Cardiac muscle cell (in vitro differentiated cells and primary cell): ENCODE results near the gene FAM83B. TPM values are rescaled to one million over a fixed set of nuclear protein-coding genes. Genes with fewer than 3 reads are reported as not detected.

Experiments
- DNase-seq, 2 donors: peaks; one replicate each; pipeline versions ENCODE4 v3.0.0 to v3.0.0-alpha.2; 2010 to 2017; ENCODE audit warnings: low read depth in 1 of 2, low spot score in 1 of 2
- H3K27ac ChIP-seq: fragments of 200-600 bp; sonication (generic); 2 replicates; pipeline ENCODE4 v1.5.1; 2016
- H3K27me3 ChIP-seq: fragments of 200-600 bp; sonication (generic); 2 replicates; pipeline ENCODE4 v1.6.0; 2016; ENCODE audit warnings: control low read depth
- H3K36me3 ChIP-seq: fragments of 200-600 bp; sonication (generic); 2 replicates; pipeline ENCODE4 v1.5.1; 2016; ENCODE audit warnings: control low read depth
- H3K4me1 ChIP-seq: fragments of 200-600 bp; sonication (generic); 2 replicates; pipeline ENCODE4 v1.8.1; 2017; ENCODE audit warnings: low read depth, mild to moderate bottlenecking, mixed run types
- H3K4me3 ChIP-seq: fragments of 200-600 bp; sonication (generic); 2 replicates; pipeline ENCODE4 v1.5.1; 2016; ENCODE audit warnings: mild to moderate bottlenecking
- H3K9me3 ChIP-seq: fragments of 200-600 bp; sonication (generic); 2 replicates; pipeline ENCODE4 v1.5.1; 2017; ENCODE audit warnings: low read depth, mild to moderate bottlenecking, control low read depth
- CTCF ChIP-seq: IDR thresholded peaks from 2 replicates; pipeline ENCODE4 v1.5.1; 2012; ENCODE audit warnings: low read depth, mild to moderate bottlenecking, low read length
- polyA plus RNA-seq: library from polyadenylated mRNA; unstranded; fragments of >200 nt; fragmentation: Nextera tagmentation; extraction: Ambion mirVana; gene quantifications from 2 replicates; pipeline ENCODE4 v1.2.1, GENCODE V29; 2016
- total RNA-seq: library from RNA; depleted of rRNA; stranded (reverse); fragments of >200 nt; gene quantifications from 2 replicates; pipeline ENCODE4 v1.2.3, GENCODE V29; 2016

FAM83B gene
- total and polyA plus RNA-seq, 2 experiments from 2014 or later: 0.06 TPM; not detected in 1

- H3K4me3 ChIP-seq: no peak overlapping the region
- no peaks in the 10 kb centered on the region for H3K27me3 ChIP-seq
- TF ChIP-seq CTCF: no peak
- no peaks in the 10 kb centered on the region for H3K9me3 ChIP-seq
- no peaks in the 10 kb centered on the region for H3K4me1 ChIP-seq
- H3K27ac ChIP-seq: no peak overlapping the region
- H3K36me3 ChIP-seq: no peaks in the 10 kb centered on the region
- peak in 1 of 2 donors; percentile 15 for DNase-seq
Observed at GRCh38 chr6:54910431-54910884, 63.9 kb downstream of the FAM83B start.

- H3K4me3 ChIP-seq: no peak overlapping the region
- H3K27me3 ChIP-seq: no peaks in the 10 kb centered on the region
- no peaks in the 10 kb centered on the region for H3K36me3 ChIP-seq
- H3K9me3 ChIP-seq: no peaks in the 10 kb centered on the region
- no peak for DNase-seq
- H3K27ac ChIP-seq: no peak overlapping the region
- TF ChIP-seq CTCF: no peak
- no peaks in the 10 kb centered on the region for H3K4me1 ChIP-seq
Observed at GRCh38 chr6:54910921-54911320, 64.3 kb downstream of the FAM83B start.

- Histone ChIP-seq H3K9me3 (no peaks in the 10 kb centered on the region), H3K4me3 (no peak overlapping the region), H3K36me3 (no peaks in the 10 kb centered on the region), H3K4me1 (no peaks in the 10 kb centered on the region), H3K27ac (no peak overlapping the region), H3K27me3 (no peaks in the 10 kb centered on the region)
- DNase-seq: no peak
- TF ChIP-seq CTCF: no peak
Observed at GRCh38 chr6:54913211-54913610, 66.6 kb downstream of the FAM83B start.

GRCh38 chr6:54916858-54917257 is 70.3 kb downstream of the FAM83B start:
- Histone ChIP-seq H3K36me3 (no peaks in the 10 kb centered on the region), H3K4me3 (no peak overlapping the region), H3K27ac (no peak overlapping the region), H3K27me3 (no peaks in the 10 kb centered on the region), H3K9me3 (no peaks in the 10 kb centered on the region), H3K4me1 (no peaks in the 10 kb centered on the region)
- DNase-seq: no peak
- no peak for TF ChIP-seq CTCF

- no peak for TF ChIP-seq CTCF
- H3K9me3 ChIP-seq: no peaks in the 10 kb centered on the region
- no peaks in the 10 kb centered on the region for H3K36me3 ChIP-seq
- H3K27me3 ChIP-seq: no peaks in the 10 kb centered on the region
- peak in 1 of 2 donors; percentile 30 for DNase-seq
- H3K4me3 ChIP-seq: no peak overlapping the region
- H3K27ac ChIP-seq: no peak overlapping the region
- no peaks in the 10 kb centered on the region for H3K4me1 ChIP-seq
Observed at GRCh38 chr6:54920628-54921027, 74.1 kb downstream of the FAM83B start.

- Histone ChIP-seq H3K27me3 (no peaks in the 10 kb centered on the region), H3K4me1 (no peaks in the 10 kb centered on the region), H3K36me3 (no peaks in the 10 kb centered on the region), H3K9me3 (no peaks in the 10 kb centered on the region), H3K4me3 (no peak overlapping the region), H3K27ac (no peak overlapping the region)
- no peak for TF ChIP-seq CTCF
- DNase-seq: no peak
Observed at GRCh38 chr6:54921891-54922290, 75.3 kb downstream of the FAM83B start.
